NCI-H82 treated with DMSO at 0.1 percent for 48 hours (cell line): ENCODE data around the gene TSPEAR.
"Not testable (repeated sequence)": the region's sequence is repeated elsewhere in the genome, so short reads cannot be mapped to it uniquely, and the experiment has no call there.

Experiments used
- DNase-seq: peaks from one replicate; lab custom pipeline; 2025; ENCODE audit not compliant: unreplicated experiment; lab: John Stamatoyannopoulos, UW

TSPEAR gene

DNA sequence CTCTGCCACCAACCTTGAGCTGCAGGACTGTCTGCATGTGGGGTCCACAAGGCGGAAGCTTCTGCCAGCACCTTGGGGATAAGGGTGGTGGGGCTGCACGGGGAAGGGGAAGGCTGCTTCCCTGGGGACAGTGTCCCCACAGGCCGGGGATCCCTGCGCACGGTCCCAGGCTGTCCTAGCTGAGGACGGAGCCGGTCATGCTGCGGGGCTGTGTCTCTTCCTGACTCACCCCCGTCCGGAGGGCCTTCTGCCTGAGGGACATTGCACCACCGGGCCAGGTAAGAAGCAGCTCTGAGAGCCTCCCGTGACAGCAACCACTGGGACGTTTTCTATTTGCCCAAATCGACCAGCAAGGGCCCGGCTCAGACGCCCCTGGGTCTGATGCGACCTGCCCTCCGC is 201.3 kb downstream of the TSPEAR start:
- no peak for DNase-seq

DNA sequence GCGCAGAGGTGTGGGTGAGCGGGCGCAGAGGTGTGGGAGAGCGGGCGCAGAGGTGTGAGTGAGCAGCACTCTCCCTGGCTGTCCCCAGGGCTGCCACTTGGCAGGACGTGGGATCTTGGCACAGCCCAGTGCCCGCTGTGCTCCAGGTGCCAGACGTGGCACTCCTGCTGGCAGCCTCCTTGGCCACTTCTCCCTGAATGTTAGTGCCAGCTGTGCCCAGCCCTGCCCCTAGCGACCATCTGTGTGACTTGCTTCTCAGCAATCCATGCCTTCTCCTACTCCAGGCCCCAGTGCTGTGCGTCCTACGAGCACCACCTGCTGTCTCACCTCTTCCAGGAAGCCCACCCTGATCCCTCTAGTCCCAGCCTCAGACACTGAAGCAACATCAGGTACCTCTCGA is 201.8 kb downstream of the TSPEAR start:
- DNase-seq, result no peak

DNA sequence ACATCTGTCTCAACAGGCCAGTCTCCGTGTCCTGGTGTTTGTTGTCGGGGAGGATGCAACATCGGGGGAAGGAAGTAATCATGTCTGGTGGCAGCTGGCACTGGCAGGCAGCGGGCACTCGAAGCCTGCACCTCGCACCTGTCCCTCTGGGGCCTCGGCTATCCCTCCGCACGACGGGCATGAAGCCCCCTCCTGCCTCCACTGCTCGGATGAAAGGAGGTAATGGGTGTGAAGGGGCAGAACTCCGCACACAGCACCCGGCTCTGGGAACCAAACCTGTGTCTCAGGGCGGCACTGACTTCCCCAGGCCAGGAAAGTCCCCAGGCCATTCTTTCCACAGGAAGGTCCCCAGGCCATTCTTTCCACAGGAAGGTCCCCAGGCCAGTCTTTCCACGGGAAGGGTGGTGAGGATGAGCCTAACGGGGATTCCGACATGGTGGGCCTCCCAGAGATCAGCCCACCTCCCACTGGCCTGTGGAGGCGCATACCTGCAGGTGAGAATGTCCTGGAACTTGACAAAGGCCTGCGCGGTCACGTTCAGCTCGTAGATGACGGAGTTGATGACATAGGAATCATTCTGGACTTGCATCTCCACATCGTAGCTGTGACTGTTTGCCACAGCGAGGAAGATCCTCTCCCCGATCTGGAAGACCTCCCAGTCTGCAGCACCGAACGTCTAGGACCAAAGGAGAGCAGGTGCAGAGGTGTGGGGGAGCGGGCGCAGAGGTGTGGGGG is 202.5 kb downstream of the TSPEAR start:
- no peak for DNase-seq

DNA sequence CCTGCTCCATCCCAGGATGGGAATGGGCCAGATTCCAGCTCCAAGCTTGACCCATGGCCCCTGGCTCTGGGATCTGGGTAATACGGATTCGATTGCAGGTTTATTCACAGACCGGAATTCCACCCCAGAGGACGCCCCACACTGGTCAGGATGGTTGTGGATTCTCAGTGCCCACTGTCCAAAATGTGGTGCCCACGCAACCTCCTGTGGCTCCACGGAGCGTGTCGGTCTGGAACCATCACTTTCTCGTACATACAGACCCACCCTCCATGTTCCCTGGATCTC is 203.0 kb downstream of the TSPEAR start:
- no peak for DNase-seq

DNA sequence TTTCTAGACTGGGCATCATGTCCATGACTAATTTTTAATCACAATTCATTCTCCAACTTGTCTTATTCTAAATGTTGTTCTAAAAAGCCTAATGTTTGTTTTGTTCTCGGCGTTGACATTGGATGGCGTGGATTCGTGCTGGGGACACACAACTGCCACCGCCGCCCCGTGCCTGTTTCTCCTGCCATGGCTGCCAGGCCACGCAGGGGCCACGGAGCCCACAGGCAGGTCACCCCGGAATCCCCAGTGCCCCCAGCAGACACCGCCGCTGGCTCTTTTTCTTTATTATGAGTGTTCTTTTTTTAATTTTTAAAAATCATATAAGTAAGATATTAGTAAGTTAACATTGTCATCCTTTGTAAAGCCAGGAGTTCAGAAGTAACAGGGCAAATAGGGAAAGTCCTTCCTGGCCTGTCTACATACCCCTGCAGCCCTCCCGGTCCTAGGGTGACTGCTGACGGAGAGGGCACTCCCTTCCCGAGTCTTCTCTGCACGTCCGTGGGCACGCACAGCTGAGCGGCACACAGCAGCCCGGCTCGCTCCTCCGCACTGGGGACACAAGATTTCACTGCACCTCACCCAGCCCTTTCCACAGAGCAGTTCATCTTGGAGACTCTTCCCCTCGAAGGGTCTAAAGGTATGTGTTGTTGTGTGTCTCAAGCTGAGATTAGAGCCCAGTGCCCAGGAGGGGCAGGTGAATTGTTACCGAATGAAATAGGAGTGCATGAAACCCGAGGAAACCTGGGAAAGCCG is 203.5 kb downstream of the TSPEAR start:
- no peak for DNase-seq

DNA sequence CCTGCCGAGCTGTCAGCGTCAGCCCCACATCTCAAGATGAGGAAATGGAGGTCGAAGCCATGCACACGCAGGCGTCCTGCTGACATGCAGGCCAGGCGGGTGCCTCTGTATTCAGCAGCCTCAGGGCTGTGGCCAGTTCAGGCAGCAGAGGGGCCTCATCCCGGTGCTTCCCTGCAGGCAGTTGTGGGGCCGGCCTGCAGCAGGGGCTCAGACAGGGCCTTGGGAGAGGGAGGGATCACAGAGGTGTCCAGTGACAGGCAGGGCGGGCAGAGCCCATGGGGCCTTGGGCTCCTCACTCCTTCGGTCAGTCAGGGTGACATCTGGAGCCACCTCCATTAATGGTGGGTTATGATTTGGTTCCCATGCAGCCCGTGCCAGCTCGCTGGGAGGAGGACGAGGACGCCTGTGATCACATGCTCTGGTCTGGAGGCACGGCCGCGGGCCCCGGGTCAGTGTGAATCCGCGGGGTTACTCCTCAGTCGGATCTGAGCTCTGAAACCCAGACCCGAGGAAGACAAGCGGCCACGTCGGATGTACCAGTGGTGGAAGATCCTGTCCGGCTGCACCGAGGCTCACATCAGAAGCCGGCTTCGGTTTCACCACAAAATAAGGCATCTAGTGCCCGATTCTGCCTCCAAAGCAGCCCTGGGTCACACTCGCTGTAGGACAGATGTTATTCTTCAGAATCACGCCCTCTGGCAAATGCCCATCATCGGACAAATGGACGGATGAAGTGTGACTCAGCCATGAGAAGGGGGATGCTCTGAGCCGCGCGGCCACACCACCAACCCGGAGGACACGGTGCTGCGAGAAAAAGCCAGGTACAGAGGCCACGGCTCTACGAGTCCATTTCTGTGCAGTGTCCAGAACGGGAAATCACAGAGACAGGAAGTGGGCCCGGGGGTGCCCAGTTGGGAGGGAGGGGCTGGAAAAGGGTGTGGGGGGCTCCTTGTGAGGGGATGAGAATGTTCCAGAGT is 204.8 kb downstream of the TSPEAR start:
- DNase-seq, result no peak

DNA sequence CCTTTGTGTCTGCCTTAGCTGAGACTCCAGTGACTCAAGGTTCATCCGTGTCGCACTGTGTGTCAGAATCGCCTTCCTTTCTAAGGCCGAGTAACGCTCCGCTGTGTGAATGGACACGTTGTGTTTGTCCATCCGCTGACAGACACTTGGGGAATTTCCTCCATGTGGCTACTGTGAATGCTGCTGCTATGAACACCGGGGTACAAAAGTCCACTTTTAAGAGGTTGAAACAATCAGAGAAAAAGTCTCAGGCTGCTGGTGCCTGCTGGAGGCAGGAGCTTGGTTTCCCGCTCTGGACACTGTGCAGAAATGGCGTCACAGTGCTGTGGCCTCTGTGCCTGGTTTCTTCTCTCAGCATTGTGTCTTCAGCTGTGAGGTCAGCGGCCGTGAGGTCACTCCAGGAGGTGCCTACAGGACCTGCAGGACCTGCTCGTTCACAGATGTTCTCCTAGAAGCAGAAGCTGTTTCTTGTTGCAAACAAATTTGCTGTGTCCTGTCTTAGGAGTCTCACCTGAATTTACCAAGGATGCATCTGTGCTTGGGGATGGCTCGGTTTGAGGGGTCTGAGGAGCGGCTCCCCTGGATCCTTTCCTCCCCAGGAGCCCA is 205.6 kb downstream of the TSPEAR start:
- no peak for DNase-seq

DNA sequence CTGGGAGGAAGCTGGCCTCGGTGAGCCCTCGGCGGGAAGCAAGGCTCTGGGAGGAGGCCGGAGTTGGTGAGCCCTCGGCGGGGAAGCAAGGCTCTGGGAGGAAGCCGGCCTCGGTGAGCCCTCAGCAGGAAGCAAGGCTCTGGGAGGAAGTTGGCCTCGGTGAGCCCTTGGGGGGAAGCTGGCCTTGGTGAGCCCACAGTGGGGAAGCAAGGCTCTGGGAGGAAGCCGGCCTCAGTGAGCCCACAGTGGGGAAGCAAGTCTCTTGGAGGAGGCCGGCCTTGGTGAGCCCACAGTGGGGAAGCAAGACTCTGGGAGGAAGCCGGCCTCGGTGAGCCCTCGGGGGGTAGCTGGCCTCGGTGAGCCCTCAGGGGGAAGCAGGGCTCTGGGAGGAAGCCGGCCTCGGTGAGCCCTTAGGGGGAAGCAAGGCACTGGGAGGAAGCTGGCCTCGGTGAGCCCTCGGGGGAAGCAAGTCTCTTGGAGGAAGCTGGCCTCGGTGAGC is 207.4 kb downstream of the TSPEAR start:
- no peak for DNase-seq

DNA sequence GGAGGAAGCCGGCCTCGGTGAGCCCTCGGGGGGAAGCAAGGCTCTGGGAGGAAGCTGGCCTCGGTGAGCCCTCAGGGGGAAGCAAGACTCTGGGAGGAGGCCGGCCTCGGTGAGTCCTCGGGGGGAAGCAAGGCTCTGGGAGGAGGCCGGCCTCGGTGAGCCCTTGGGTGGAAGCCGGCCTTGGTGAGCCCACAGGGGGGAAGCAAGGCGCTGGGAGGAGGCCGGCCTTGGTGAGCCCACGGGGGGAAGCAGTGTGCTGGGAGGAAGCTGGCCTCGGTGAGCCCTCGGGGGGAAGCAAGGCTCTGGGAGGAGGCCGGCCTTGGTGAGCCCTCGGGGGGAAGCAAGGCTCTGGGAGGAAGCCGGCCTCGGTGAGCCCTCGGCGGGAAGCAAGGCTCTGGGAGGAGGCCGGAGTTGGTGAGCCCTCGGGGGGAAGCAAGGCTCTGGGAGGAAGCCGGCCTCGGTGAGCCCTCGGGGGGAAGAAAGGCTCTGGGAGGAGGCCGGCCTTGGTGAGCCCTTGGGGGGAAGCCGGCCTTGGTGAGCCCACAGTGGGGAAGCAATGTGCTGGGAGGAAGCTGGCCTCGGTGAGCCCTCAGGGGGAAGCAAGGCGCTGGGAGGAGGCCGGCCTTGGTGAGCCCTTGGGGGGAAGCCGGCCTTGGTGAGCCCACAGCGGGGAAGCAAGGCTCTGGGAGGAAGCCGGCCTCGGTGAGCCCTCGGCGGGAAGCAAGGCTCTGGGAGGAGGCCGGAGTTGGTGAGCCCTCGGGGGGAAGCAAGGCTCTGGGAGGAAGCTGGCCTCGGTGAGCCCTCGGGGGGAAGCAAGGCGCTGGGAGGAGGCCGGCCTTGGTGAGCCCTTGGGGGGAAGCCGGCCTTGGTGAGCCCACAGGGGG is 208.1 kb downstream of the TSPEAR start:
- DNase-seq, result not testable (repeated sequence)

DNA sequence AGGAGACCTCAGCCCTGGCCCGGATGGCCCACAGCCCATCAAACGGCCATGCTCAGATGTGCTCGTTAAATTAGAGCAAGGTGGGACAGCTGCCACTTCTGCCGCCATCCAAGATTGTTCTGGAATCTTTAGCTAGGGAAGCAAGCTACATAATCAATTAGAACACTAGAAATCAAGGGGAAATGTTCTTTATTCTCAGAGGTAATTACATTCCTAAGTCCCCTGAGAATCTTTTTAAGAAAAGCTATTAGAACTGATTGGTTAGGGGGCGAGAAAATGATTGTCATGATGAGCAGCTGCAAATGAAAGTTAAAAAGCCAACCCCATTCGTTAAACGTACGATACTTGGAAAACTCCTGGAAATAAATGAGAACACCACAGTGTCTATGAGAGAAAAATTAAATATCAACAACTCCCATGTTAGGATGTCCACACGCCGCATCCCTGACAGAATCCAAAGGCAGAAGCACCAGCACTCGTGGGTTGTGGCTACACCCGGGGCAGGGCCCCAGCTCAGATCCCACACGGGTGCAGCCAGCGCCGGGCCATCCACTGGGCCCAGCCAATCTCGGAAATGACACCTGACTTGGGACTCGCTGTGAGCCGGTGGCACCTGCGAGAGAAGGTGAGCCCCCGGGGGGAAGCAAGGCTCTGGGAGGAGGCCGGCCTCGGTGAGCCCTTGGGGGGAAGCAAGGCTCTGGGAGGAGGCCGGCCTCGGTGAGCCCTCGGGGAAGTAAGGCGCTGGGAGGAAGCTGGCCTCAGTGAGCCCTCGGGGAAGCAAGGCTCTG is 209.0 kb downstream of the TSPEAR start:
- DNase-seq, result no peak

DNA sequence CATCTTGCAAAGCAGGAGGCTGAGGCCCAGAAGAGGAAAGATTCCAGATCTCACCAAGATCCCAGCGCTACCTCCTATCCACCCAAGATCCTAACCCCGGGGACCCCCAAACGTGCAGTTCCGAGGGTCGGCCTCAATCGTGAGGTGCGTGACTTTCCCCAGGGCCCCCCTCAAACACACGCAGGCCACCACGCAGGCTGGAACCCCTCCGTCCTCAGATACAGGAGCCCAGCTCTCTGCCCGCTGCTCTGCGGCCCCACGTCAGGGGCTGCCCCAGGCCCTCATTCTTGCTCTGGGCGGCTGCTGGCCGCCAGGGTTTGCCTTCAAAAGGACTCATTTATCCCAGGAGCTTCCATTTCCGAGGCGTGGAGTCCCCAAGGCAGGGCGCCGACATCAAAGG is 211.3 kb downstream of the TSPEAR start:
- DNase-seq, result no peak

DNA sequence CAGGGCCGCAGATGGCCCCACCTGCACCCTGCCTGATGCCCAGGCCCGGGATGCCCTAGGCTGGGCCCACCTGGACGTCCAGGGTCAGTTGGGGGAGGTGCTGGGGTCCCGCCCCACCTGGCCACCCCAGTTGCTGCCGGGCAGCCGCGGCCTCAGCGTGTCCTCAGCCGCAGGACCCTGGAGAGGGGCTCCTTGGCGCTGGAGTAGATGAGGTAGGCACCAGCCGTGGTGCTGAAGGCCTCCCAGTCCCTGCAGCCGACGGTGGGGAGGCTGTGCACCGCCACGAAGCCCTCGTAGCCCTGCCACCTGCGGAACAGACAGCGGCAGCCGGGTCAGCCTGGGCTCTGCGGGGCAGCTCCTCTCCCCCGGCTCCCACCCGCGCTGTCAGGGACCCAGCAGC is 211.7 kb downstream of the TSPEAR start:
- DNase-seq, result no peak

DNA sequence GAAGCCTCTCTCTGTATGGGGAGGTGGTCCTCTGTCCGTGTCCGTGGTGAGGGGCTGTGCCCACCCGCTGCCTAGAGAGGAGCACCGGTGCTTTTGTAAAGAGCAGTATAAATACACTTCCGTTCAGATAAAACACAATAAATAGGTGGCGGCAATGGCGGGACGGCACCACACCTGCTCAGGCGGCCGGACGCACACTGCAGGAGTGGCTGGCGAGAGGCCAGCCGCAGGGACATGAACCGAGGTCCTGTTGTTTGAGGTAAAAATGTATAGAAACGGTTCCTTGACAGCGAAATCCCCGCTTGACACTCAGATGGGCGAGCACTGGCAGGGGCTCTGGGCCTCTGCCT is 212.2 kb downstream of the TSPEAR start:
- DNase-seq, result no peak

DNA sequence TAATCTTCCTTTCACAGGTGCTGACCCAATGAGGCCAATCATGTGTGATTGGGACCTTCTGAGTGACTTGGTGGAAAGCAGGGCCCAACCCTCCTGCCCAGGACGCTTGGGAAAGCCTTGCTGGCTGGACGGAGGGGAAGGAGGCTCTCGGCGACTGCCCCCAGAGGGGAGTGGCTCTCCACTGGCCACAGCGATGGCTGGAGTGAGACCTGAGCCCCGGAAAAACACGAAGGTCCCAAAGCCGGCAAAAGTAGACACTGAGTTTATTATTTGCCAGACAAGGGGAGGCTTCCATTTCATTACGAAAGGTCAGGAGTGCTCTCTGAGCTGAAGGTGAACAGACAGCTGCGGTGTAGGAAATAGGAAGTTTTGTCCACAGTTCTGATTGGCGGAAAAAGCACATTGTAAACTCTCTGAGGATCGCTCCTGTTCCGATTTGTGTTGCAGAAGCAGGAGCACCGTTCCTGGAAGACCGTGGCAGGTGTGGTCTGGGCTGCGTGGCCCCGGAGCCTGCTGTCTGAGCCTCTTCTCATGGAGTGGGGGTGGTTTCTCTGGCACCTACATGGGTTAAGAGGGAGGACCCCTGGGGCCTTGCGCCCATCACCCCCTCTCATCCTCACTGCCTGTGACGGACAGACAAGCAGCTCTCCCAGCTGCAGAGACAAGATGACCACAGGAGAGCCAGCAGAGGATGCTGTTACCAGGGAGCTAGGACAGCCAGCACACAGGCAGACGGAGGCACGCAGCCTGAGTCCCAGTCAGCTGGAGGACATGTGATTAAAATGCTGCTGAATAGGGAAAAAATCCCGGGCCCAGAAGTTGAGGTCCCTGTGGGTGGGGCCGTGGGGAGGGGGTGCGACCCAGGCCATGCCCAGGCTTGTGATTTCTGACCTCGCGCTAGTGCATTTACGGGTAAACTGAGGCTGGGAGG is 212.8 kb downstream of the TSPEAR start:
- DNase-seq, result no peak

DNA sequence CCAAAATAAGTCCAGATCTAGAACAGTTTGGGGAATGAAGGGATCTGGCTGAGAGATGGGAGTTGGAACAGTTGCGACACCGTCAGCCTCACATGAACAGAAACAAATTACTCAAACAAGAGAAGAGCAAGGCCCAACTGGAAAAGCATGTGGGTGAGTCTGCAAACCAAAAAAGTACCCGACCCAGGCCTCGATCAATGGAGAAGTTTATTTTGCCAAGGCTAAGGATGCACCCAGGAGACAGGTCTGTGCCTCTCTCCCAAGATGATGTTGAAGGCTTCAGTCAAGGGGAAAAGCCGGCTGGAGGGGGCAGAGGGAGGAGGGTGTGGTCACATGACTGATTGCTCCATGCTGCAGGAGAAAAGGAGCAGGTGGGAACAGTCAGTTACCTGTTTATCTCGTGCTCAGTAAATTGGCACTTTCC is 213.7 kb downstream of the TSPEAR start:
- DNase-seq, result no peak

DNA sequence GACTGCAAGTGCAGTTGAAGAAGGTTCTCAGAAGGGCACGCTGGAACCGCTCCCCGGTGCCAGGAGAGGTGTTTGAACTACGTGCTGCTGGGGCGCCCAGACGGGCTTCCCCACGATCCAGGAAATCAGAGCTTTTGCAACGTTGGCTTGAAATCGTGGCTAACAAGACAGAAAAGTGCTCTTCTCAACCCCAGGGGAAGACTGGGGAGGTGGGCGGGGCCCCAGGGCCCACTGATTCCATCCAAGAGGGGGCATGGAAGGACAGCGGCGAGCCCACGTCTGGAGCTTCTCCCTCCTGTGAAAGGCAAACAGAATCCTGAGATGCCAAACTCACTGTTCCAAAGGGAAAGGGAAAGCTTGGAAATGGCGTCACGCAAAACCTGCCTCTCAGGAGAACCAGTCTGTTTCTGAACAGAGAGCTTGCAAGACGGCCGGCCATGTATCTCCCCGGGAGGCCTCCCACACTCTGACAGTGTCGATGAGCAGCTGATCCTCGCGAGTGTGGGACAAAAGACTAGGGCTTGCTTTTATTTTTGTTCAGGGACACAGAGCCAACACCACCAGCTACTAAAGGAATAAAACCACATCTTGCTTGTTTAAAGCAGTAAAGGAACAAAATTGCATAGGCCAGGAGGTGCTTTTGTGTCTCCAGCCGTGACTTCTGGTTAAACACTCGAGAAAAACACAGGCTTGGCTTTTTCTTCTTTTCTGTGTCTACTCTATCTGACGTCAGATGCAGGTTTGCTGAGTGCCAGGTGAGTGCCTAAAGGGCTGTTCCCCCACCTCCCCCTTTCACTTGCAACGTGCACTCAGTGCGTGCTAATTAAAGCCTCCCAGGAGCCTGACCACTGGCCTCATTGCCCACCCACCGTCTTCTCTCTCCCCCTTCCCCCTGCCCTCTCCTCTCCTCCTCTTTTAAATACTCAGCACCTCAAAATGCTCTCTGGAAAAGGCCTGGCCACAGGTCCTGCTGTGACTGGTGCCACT is 214.5 kb downstream of the TSPEAR start:
- DNase-seq, result no peak
